HepG2 (cell line): ENCODE results near the gene MRFAP1L1. TPM values are rescaled to one million over a fixed set of nuclear protein-coding genes. Genes with fewer than 3 reads are reported as not detected.

ENCODE experiments used
- BHLHE40 ChIP-seq: IDR thresholded peaks from 2 replicates; pipeline ENCODE4 v1.6.1; 2011; ENCODE audit warnings: low read length, improper control_type of control experiment
- CENPT ChIP-seq: sonication (generic); formaldehyde crosslinking; IDR thresholded peaks from 2 replicates; pipeline ENCODE4 v1.8.0; 2022; ENCODE audit warnings: low read depth, mild to moderate bottlenecking, moderate library complexity, missing genetic modification reagents
- FLYWCH1 ChIP-seq: sonication (generic); formaldehyde crosslinking; IDR thresholded peaks from 2 replicates; pipeline ENCODE4 v1.8.1; 2023; ENCODE audit warnings: mild to moderate bottlenecking, missing genetic modification reagents
- MTF1 ChIP-seq: sonication (generic); formaldehyde crosslinking; IDR thresholded peaks from 2 replicates; pipeline ENCODE4 v1.5.0; 2020; ENCODE audit warnings: missing genetic modification reagents
- MXI1 ChIP-seq: IDR thresholded peaks from 3 replicates; pipeline ENCODE4 v1.6.1; 2012; ENCODE audit warnings: low read depth, low read length, inconsistent platforms, borderline replicate concordance
- NFKBIZ ChIP-seq: IDR thresholded peaks from 2 replicates; pipeline ENCODE4 v1.6.1; 2018; ENCODE audit warnings: missing genetic modification reagents, missing compliant biosample characterization
- ZNF17 ChIP-seq: sonication (generic); formaldehyde crosslinking; IDR thresholded peaks from 2 replicates; pipeline ENCODE4 v1.5.0; 2020; ENCODE audit warnings: mild to moderate bottlenecking, missing genetic modification reagents
- ZNF562 ChIP-seq: sonication (generic); formaldehyde crosslinking; IDR thresholded peaks from 2 replicates; pipeline ENCODE4 v1.8.0; 2022; ENCODE audit warnings: missing genetic modification reagents, borderline replicate concordance
- ZNF605 ChIP-seq: sonication (generic); formaldehyde crosslinking; IDR thresholded peaks from 2 replicates; pipeline ENCODE4 v1.8.0; 2022; ENCODE audit warnings: mild to moderate bottlenecking, missing genetic modification reagents
- ZNF749 ChIP-seq: sonication (generic); formaldehyde crosslinking; IDR thresholded peaks from 2 replicates; pipeline ENCODE4 v1.8.0; 2022; ENCODE audit warnings: mild to moderate bottlenecking, missing genetic modification reagents, moderate library complexity, borderline replicate concordance
- ZNF782 ChIP-seq: sonication (generic); formaldehyde crosslinking; IDR thresholded peaks from 2 replicates; pipeline ENCODE4 v1.4.0; 2020; ENCODE audit warnings: missing genetic modification reagents, mild to moderate bottlenecking, borderline replicate concordance
- polyA plus RNA-seq, 8 experiments: library from polyadenylated mRNA; depleted of rRNA in 3 of 8; stranded (reverse) in 7 of 8; unstranded in 1 of 8; fragments of >200 nt; fragmentation: Illumina TruSeq in 4 of 8; extraction: Trizol in 4 of 8; gene quantifications; 2 replicates each; pipeline versions ENCODE4 v1.2.1 to v1.2.3, GENCODE V29; 2011 to 2016; ENCODE audit warnings: low read depth in 4 of 8, missing spikeins in 1 of 8, mixed read lengths in 1 of 8; ENCODE audit not compliant: insufficient read depth in 1 of 8
- total RNA-seq, 5 experiments: library from RNA; depleted of rRNA; stranded (reverse); fragments of >200 nt; fragmentation: Illumina TruSeq; extraction: Trizol; gene quantifications; 2 replicates each; pipeline ENCODE4 v1.2.3, GENCODE V29; 2016; ENCODE audit warnings: low read depth in 1 of 5
- TF ChIP-seq, protein P1 (sequence below): sonication (generic); formaldehyde crosslinking; IDR thresholded peaks from 2 replicates; pipeline ENCODE4 v1.4.0; 2020; ENCODE audit warnings: missing genetic modification reagents, mild to moderate bottlenecking, borderline replicate concordance
- TF ChIP-seq, protein P2 (sequence below): sonication (generic); formaldehyde crosslinking; IDR thresholded peaks from 2 replicates; pipeline ENCODE4 v1.4.0; 2020; ENCODE audit warnings: low read depth, missing genetic modification reagents
- TF ChIP-seq, protein P3 (sequence below): sonication (generic); formaldehyde crosslinking; IDR thresholded peaks from 2 replicates; pipeline ENCODE4 v1.9.0; 2021; ENCODE audit warnings: missing genetic modification reagents, borderline replicate concordance
- TF ChIP-seq, protein P4 (sequence below): sonication (generic); formaldehyde crosslinking; IDR thresholded peaks from 2 replicates; pipeline ENCODE4 v1.4.0; 2020; ENCODE audit warnings: missing genetic modification reagents

MRFAP1L1 gene
- total and polyA plus RNA-seq, 2 of the 13 experiments (the other 11 are each of a cell fraction or from before 2014, with no cell fraction given): 44.8 to 76.6 TPM

DNA sequence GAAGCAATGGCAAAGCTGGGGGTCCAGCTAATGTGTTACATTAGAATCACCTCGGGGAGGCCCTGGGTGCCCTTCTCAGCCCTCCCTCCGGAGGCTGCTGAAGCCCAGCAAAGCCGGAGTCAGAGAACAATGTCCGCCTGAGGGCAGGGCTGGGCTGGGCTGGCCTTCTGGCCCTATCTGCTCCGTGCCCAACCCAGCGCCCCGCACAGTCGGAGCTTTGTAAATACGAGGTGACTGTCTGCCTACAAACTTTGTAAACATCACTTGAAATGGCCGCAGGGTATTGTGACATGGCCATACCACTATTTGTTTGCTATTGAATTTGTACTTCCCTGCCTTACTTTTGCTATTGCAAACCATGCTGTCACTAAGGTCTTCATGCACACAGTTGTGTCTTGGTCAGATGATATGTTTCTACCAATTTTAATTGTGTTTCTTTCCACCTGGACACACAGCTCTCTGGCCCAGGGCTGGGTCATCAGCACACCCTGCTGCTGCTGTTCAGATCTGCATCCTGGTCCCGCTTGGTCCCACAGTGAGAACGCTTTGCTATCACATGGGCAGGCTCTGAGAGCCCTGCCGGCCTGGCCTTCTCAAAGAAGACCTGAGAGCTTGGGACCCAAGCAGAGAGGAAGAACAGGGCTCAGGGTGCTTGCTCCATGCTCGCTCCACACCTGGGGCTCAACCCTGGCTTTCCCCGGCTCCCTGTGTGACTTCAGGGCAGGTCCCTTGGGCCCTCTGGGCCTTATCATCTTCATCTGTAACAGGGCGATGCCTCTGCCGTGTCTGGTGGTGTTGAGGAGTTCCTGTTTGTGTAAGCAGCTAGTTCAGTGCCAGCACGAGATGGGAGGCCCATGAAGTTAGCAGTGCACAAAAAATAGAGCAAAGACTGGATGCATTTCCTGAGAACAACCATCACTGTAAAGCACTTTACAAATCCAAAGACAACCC lies 13.7 kb downstream of the MRFAP1L1 start (continued):
- TF ChIP-seq, protein P1, sequence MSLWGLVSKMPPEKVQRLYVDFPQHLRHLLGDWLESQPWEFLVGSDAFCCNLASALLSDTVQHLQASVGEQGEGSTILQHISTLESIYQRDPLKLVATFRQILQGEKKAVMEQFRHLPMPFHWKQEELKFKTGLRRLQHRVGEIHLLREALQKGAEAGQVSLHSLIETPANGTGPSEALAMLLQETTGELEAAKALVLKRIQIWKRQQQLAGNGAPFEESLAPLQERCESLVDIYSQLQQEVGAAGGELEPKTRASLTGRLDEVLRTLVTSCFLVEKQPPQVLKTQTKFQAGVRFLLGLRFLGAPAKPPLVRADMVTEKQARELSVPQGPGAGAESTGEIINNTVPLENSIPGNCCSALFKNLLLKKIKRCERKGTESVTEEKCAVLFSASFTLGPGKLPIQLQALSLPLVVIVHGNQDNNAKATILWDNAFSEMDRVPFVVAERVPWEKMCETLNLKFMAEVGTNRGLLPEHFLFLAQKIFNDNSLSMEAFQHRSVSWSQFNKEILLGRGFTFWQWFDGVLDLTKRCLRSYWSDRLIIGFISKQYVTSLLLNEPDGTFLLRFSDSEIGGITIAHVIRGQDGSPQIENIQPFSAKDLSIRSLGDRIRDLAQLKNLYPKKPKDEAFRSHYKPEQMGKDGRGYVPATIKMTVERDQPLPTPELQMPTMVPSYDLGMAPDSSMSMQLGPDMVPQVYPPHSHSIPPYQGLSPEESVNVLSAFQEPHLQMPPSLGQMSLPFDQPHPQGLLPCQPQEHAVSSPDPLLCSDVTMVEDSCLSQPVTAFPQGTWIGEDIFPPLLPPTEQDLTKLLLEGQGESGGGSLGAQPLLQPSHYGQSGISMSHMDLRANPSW (CRISPR knock-in tag): peak; percentile 67; the same call in 1 of the 2 replicates
- TF ChIP-seq, protein P2, sequence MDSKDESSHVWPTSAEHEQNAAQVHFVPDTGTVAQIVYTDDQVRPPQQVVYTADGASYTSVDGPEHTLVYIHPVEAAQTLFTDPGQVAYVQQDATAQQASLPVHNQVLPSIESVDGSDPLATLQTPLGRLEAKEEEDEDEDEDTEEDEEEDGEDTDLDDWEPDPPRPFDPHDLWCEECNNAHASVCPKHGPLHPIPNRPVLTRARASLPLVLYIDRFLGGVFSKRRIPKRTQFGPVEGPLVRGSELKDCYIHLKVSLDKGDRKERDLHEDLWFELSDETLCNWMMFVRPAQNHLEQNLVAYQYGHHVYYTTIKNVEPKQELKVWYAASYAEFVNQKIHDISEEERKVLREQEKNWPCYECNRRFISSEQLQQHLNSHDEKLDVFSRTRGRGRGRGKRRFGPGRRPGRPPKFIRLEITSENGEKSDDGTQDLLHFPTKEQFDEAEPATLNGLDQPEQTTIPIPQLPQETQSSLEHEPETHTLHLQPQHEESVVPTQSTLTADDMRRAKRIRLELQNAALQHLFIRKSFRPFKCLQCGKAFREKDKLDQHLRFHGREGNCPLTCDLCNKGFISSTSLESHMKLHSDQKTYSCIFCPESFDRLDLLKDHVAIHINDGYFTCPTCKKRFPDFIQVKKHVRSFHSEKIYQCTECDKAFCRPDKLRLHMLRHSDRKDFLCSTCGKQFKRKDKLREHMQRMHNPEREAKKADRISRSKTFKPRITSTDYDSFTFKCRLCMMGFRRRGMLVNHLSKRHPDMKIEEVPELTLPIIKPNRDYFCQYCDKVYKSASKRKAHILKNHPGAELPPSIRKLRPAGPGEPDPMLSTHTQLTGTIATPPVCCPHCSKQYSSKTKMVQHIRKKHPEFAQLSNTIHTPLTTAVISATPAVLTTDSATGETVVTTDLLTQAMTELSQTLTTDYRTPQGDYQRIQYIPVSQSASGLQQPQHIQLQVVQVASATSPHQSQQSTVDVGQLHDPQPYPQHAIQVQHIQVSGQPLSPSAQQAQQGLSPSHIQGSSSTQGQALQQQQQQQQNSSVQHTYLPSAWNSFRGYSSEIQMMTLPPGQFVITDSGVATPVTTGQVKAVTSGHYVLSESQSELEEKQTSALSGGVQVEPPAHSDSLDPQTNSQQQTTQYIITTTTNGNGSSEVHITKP: peak; percentile 87
- peak; percentile 94; the same call in 2 of the 3 replicates for TF ChIP-seq MXI1
- 0 out of 2 replicates have a peak, but pooled peaks have one; percentile 46 for TF ChIP-seq ZNF17 (CRISPR knock-in tag)
- TF ChIP-seq, protein P3, sequence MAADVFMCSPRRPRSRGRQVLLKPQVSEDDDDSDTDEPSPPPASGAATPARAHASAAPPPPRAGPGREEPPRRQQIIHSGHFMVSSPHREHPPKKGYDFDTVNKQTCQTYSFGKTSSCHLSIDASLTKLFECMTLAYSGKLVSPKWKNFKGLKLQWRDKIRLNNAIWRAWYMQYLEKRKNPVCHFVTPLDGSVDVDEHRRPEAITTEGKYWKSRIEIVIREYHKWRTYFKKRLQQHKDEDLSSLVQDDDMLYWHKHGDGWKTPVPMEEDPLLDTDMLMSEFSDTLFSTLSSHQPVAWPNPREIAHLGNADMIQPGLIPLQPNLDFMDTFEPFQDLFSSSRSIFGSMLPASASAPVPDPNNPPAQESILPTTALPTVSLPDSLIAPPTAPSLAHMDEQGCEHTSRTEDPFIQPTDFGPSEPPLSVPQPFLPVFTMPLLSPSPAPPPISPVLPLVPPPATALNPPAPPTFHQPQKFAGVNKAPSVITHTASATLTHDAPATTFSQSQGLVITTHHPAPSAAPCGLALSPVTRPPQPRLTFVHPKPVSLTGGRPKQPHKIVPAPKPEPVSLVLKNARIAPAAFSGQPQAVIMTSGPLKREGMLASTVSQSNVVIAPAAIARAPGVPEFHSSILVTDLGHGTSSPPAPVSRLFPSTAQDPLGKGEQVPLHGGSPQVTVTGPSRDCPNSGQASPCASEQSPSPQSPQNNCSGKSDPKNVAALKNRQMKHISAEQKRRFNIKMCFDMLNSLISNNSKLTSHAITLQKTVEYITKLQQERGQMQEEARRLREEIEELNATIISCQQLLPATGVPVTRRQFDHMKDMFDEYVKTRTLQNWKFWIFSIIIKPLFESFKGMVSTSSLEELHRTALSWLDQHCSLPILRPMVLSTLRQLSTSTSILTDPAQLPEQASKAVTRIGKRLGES (CRISPR knock-in tag): no peak
- TF ChIP-seq ZNF749 (CRISPR knock-in tag): no peak; the same call in 1 of the 2 replicates
- no peak for TF ChIP-seq CENPT (CRISPR knock-in tag)
- TF ChIP-seq, protein P4, sequence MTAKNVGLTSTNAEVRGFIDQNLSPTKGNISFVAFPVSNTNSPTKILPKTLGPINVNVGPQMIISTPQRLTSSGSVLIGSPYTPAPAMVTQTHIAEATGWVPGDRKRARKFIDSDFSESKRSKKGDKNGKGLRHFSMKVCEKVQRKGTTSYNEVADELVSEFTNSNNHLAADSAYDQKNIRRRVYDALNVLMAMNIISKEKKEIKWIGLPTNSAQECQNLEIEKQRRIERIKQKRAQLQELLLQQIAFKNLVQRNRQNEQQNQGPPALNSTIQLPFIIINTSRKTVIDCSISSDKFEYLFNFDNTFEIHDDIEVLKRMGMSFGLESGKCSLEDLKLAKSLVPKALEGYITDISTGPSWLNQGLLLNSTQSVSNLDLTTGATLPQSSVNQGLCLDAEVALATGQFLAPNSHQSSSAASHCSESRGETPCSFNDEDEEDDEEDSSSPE (CRISPR knock-in tag): peak; percentile 51; the same call in 1 of the 2 replicates
- TF ChIP-seq ZNF605 (CRISPR knock-in tag): peak; percentile 73; the same call in 1 of the 2 replicates
- no peak for TF ChIP-seq ZNF562 (CRISPR knock-in tag)
- no peak for TF ChIP-seq ZNF782 (CRISPR knock-in tag)
- no peak for TF ChIP-seq MTF1 (CRISPR knock-in tag)
- TF ChIP-seq BHLHE40: peak; percentile 47; the same call in 1 of the 2 replicates
- TF ChIP-seq NFKBIZ (CRISPR knock-in tag): no peak; the same call in 1 of the 2 replicates
- no peak for TF ChIP-seq FLYWCH1
